Measurements from ENCODE around the gene SRRM4. TPM values are rescaled to one million over a fixed set of nuclear protein-coding genes. Genes with fewer than 3 reads are reported as not detected.

Gene SRRM4
- total RNA-seq, 4 donors from 2014 or later: 0.04 to 0.05 TPM; not detected in 2

- no peaks in the 10 kb centered on the region for H3K36me3 ChIP-seq
- H3K27ac ChIP-seq: peak overlapping the region; percentile 93 to 99 (median 95)
- intact Hi-C loops (cut with DNase I; ENCODE audit: low total_unique reads) (loop anchor here (2.0 kb wide), 1 partner anchor 90 kb away; no protein-coding TSS in a partner anchor), in situ Hi-C loops (cut with MboI; ENCODE audit: low sequenced_read_pairs in 4 of 4) (no loop called here)
- H3K27me3 ChIP-seq: no peaks in the 10 kb centered on the region
- DNase-seq: peak in 1 of 2 donors; percentile 30
- no peak overlapping the region for H3K4me3 ChIP-seq
- TF ChIP-seq CTCF (IDR thresholded peaks at IDR 0.05 in 4 of 5, conservative IDR thresholded peaks at IDR 0.05 in 1 of 5) (peak in 1 of 5 experiments; percentile 23), POLR2A (IDR thresholded peaks at IDR 0.05) (no peak)
- H3K9me3 ChIP-seq: no peaks in the 10 kb centered on the region
- no peak for ATAC-seq
- H3K4me1 ChIP-seq: peaks cover 43 to 46% of the 10 kb centered on the region in 2 donors
Measured at GRCh38 chr12:119156401-119157044, 175.2 kb downstream of the SRRM4 start.

- TF ChIP-seq CTCF (IDR thresholded peaks at IDR 0.05 in 4 of 5, conservative IDR thresholded peaks at IDR 0.05 in 1 of 5) (no peak), POLR2A (IDR thresholded peaks at IDR 0.05) (no peak)
- intact Hi-C loops (cut with DNase I; ENCODE audit: low total_unique reads) (loop anchor here (2.0 kb wide), 1 partner anchor 89 kb away; no protein-coding TSS in a partner anchor), in situ Hi-C loops (cut with MboI; ENCODE audit: low sequenced_read_pairs in 4 of 4) (no loop called here)
Measured at GRCh38 chr12:119157528-119157927, 176.2 kb downstream of the SRRM4 start.

GRCh38 chr12:119157978-119158377, 176.6 kb downstream of the SRRM4 start:
- Histone ChIP-seq H3K27me3 (no peaks in the 10 kb centered on the region), H3K27ac (peak overlapping the region; percentile 93 to 99 (median 95)), H3K4me3 (peak overlapping the region; percentile 14 to 44 (median 38)), H3K9me3 (no peaks in the 10 kb centered on the region), H3K36me3 (no peaks in the 10 kb centered on the region), H3K4me1 (peaks cover 43 to 45% of the 10 kb centered on the region in 2 donors)
- intact Hi-C loops (cut with DNase I; ENCODE audit: low total_unique reads): loop anchor here (1.0 to 2.0 kb wide), 3 partner anchors 20 to 89 kb away; partner anchors contain the start of gene HSPB8
- peak; percentile 75 to 80 for TF ChIP-seq POLR2A (IDR thresholded peaks at IDR 0.05)
- no peak for TF ChIP-seq CTCF (IDR thresholded peaks at IDR 0.05 in 4 of 5, conservative IDR thresholded peaks at IDR 0.05 in 1 of 5)
- DNase-seq (peak; percentile 87 to 94), ATAC-seq (peak; percentile 81 to 82)
- in situ Hi-C loops (cut with MboI; ENCODE audit: low sequenced_read_pairs in 4 of 4): no loop called here

More at GRCh38 chr12:119157528-119157927, 176.2 kb downstream of the SRRM4 start:
- H3K4me1 ChIP-seq: peaks cover 43 to 46% of the 10 kb centered on the region in 2 donors
- peak overlapping the region; percentile 93 to 99 (median 95) for H3K27ac ChIP-seq
- peak; percentile 87 to 96 for DNase-seq
- H3K4me3 ChIP-seq: peak overlapping the region in 3 of 4 donors; percentile 19 to 44 (median 40)
- ATAC-seq: peak; percentile 59 to 63
- H3K27me3 ChIP-seq: no peaks in the 10 kb centered on the region
- no peaks in the 10 kb centered on the region for H3K36me3 ChIP-seq
- H3K9me3 ChIP-seq: no peaks in the 10 kb centered on the region

GRCh38 chr12:119158402-119158801, 177.1 kb downstream of the SRRM4 start:
- peak; percentile 60 to 65 for ATAC-seq
- no peak for TF ChIP-seq CTCF (IDR thresholded peaks at IDR 0.05 in 4 of 5, conservative IDR thresholded peaks at IDR 0.05 in 1 of 5)
- peak; percentile 41 to 62 for TF ChIP-seq POLR2A (IDR thresholded peaks at IDR 0.05)
- in situ Hi-C loops (cut with MboI; ENCODE audit: low sequenced_read_pairs in 4 of 4) (no loop called here), intact Hi-C loops (cut with DNase I; ENCODE audit: low total_unique reads) (loop anchor here (1.0 to 2.0 kb wide), 2 partner anchors 20 to 50 kb away; partner anchors contain the start of gene HSPB8)
- no peaks in the 10 kb centered on the region for H3K9me3 ChIP-seq
- H3K36me3 ChIP-seq: no peaks in the 10 kb centered on the region
- peaks cover 42 to 43% of the 10 kb centered on the region in 2 donors for H3K4me1 ChIP-seq
- H3K4me3 ChIP-seq: peak overlapping the region; percentile 14 to 44 (median 38)
- DNase-seq: peak; percentile 82 to 94
- no peaks in the 10 kb centered on the region for H3K27me3 ChIP-seq
- peak overlapping the region; percentile 93 to 99 (median 95) for H3K27ac ChIP-seq
